DND-41 (cell line): ENCODE measurements around the gene DHFR2.

ENCODE experiments used
- EZH2 ChIP-seq: IDR thresholded peaks from 3 replicates; pipeline ENCODE4 v1.6.1; 2012; ENCODE audit warnings: borderline replicate concordance, low read depth, mild to moderate bottlenecking, moderate library complexity, low read length, inconsistent platforms; ENCODE audit not compliant: severe bottlenecking
- TF ChIP-seq, protein P1 (sequence below): IDR thresholded peaks from 2 replicates; pipeline ENCODE4 v1.5.1; 2012; ENCODE audit warnings: borderline replicate concordance, low read length, moderate library complexity, mild to moderate bottlenecking; ENCODE audit not compliant: poor library complexity, severe bottlenecking; ENCODE audit errors: extremely low read depth

DNA sequence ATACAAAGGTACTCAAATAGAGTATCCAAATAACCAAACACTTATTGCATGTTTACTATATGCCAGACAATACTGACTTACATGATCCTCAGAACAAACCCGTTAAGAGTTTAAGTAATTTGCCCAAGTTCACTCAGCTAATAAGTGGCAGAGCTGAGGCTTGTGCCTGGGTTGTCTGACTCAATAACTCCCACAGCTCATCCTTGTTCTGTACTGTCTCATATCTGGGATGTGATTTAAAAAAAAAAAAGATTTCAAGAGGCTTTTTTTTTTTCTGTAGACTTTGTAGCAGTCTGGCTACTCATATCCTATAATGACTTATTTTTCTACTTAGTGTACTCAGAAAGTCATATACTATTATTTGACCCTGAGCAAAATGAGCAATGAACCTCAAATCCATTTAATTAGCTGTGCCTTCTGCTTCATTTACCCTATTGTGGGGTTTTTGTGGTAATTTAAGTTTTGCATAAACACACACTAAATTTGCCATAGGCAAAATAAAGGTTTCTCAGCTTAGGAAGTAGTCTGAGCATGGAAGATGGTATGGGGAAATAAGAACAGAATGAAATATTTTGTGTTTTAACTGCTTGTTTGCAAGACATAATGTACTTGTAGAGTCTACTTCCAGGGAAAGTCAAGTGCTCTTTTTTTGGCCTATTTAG lies 3.2 kb upstream of the DHFR2 start:
- TF ChIP-seq, protein P1, sequence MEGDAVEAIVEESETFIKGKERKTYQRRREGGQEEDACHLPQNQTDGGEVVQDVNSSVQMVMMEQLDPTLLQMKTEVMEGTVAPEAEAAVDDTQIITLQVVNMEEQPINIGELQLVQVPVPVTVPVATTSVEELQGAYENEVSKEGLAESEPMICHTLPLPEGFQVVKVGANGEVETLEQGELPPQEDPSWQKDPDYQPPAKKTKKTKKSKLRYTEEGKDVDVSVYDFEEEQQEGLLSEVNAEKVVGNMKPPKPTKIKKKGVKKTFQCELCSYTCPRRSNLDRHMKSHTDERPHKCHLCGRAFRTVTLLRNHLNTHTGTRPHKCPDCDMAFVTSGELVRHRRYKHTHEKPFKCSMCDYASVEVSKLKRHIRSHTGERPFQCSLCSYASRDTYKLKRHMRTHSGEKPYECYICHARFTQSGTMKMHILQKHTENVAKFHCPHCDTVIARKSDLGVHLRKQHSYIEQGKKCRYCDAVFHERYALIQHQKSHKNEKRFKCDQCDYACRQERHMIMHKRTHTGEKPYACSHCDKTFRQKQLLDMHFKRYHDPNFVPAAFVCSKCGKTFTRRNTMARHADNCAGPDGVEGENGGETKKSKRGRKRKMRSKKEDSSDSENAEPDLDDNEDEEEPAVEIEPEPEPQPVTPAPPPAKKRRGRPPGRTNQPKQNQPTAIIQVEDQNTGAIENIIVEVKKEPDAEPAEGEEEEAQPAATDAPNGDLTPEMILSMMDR: no peak
- TF ChIP-seq EZH2: no peak
